GM21576 (cell line): ENCODE data around the gene RFX3.
A peak's percentile ranks its signal among the peaks of the same experiment; 100 is the strongest.

Experiments used
- ATAC-seq: cut with Tn5 transposase; IDR thresholded peaks from one replicate; pipeline ENCODE4 v1.9.1; 2021; ENCODE audit warnings: mild to moderate bottlenecking, moderate library complexity; ENCODE audit not compliant: unreplicated experiment

Gene RFX3

GRCh38 chr9:3436629-3437420 is 89.0 kb downstream of the RFX3 start:
- no peak for ATAC-seq

- no peak for ATAC-seq
Observed at GRCh38 chr9:3435732-3436131, 90.1 kb downstream of the RFX3 start.

GRCh38 chr9:3434594-3434993 is 91.2 kb downstream of the RFX3 start:
- ATAC-seq, result no peak

- no peak for ATAC-seq
Observed at GRCh38 chr9:3433754-3434153, 92.0 kb downstream of the RFX3 start.

- no peak for ATAC-seq
Observed at GRCh38 chr9:3433066-3433465, 92.7 kb downstream of the RFX3 start.

GRCh38 chr9:3431890-3432289 is 93.9 kb downstream of the RFX3 start:
- no peak for ATAC-seq

GRCh38 chr9:3419893-3420292 is 105.9 kb downstream of the RFX3 start:
- ATAC-seq, result no peak

- ATAC-seq, result no peak
Observed at GRCh38 chr9:3415906-3416305, 109.9 kb downstream of the RFX3 start.

- no peak for ATAC-seq
Observed at GRCh38 chr9:3413984-3414383, 111.8 kb downstream of the RFX3 start.

- no peak for ATAC-seq
Observed at GRCh38 chr9:3410461-3410860, 115.3 kb downstream of the RFX3 start.

GRCh38 chr9:3409453-3409852 is 116.3 kb downstream of the RFX3 start:
- no peak for ATAC-seq

- ATAC-seq, result no peak
Observed at GRCh38 chr9:3403315-3403714, 122.5 kb downstream of the RFX3 start.

- ATAC-seq, result no peak
Observed at GRCh38 chr9:3401221-3401954, 124.4 kb downstream of the RFX3 start.

- peak; percentile 49 for ATAC-seq
Observed at GRCh38 chr9:3398232-3398648, 127.6 kb downstream of the RFX3 start.

GRCh38 chr9:3397766-3398165 is 128.0 kb downstream of the RFX3 start:
- ATAC-seq, result peak; percentile 32

GRCh38 chr9:3391414-3391813 is 134.4 kb downstream of the RFX3 start:
- no peak for ATAC-seq

GRCh38 chr9:3386753-3387152 is 139.0 kb downstream of the RFX3 start:
- no peak for ATAC-seq

- ATAC-seq, result peak; percentile 94
Observed at GRCh38 chr9:3385871-3386270, 139.9 kb downstream of the RFX3 start.

GRCh38 chr9:3371842-3372241 is 154.0 kb downstream of the RFX3 start:
- no peak for ATAC-seq

GRCh38 chr9:3370715-3371114 is 155.1 kb downstream of the RFX3 start:
- ATAC-seq, result no peak

- ATAC-seq, result no peak
Observed at GRCh38 chr9:3367185-3367584, 158.6 kb downstream of the RFX3 start.

- no peak for ATAC-seq
Observed at GRCh38 chr9:3361689-3362392, 164.0 kb downstream of the RFX3 start.
